WTC11 (cell line): Measurements from ENCODE around the gene QRFPR.

Source experiments
- ATF6 ChIP-seq: sonication (generic); formaldehyde crosslinking; IDR thresholded peaks from 2 replicates; pipeline ENCODE4 v1.8.1; 2023; ENCODE audit warnings: mild to moderate bottlenecking, missing genetic modification reagents
- CTCF ChIP-seq: fragments of 200-600 bp; IDR thresholded peaks from 2 replicates; pipeline ENCODE4 v1.8.0; 2022; ENCODE audit warnings: antibody characterized with exemption
- E2F5 ChIP-seq: sonication (generic); formaldehyde crosslinking; IDR thresholded peaks from 2 replicates; pipeline ENCODE4 v1.8.1; 2022; ENCODE audit warnings: mild to moderate bottlenecking, moderate library complexity, missing genetic modification reagents
- KAT7 ChIP-seq: sonication (generic); formaldehyde crosslinking; IDR thresholded peaks from 2 replicates; pipeline ENCODE4 v1.8.1; 2023; ENCODE audit warnings: missing genetic modification reagents, mild to moderate bottlenecking, borderline replicate concordance
- NR2C2 ChIP-seq: sonication (generic); formaldehyde crosslinking; IDR thresholded peaks from 2 replicates; pipeline ENCODE4 v1.8.0; 2022; ENCODE audit warnings: mild to moderate bottlenecking, missing genetic modification reagents
- PREB ChIP-seq: sonication (generic); formaldehyde crosslinking; IDR thresholded peaks from 2 replicates; pipeline ENCODE4 v1.8.1; 2022; ENCODE audit warnings: mild to moderate bottlenecking, missing genetic modification reagents, moderate library complexity, borderline replicate concordance
- RELA ChIP-seq: sonication (generic); formaldehyde crosslinking; IDR thresholded peaks from 2 replicates; pipeline ENCODE4 v1.8.1; 2022; ENCODE audit warnings: missing genetic modification reagents, mild to moderate bottlenecking, borderline replicate concordance
- SOX15 ChIP-seq: fragments of 250-450 bp; sonication (Bioruptor Pico); IDR thresholded peaks from 2 replicates; pipeline ENCODE4 v1.9.0; 2021; ENCODE audit warnings: mild to moderate bottlenecking
- TCF7 ChIP-seq: sonication (generic); formaldehyde crosslinking; IDR thresholded peaks from 2 replicates; pipeline ENCODE4 v1.8.0; 2022; ENCODE audit warnings: mild to moderate bottlenecking, low read depth, missing genetic modification reagents, moderate library complexity
- TEAD4 ChIP-seq: sonication (generic); formaldehyde crosslinking; IDR thresholded peaks from 2 replicates; pipeline ENCODE4 v1.8.0; 2022; ENCODE audit warnings: mild to moderate bottlenecking, missing genetic modification reagents
- USF2 ChIP-seq: sonication (generic); formaldehyde crosslinking; IDR thresholded peaks from 2 replicates; pipeline ENCODE4 v1.8.1; 2023; ENCODE audit warnings: mild to moderate bottlenecking, missing genetic modification reagents, moderate library complexity
- ZNF138 ChIP-seq: sonication (generic); formaldehyde crosslinking; conservative IDR thresholded peaks from 2 replicates; pipeline ENCODE4 v1.8.1; 2022; ENCODE audit warnings: mild to moderate bottlenecking, moderate library complexity, missing genetic modification reagents
- ZNF396 ChIP-seq: fragments of 250-450 bp; sonication (Bioruptor Pico); IDR thresholded peaks from 2 replicates; pipeline ENCODE4 v1.8.0; 2021; ENCODE audit warnings: mild to moderate bottlenecking, moderate library complexity, borderline replicate concordance

GRCh38 chr4:121283319-121283718, 97.5 kb downstream of the QRFPR start:
- TF ChIP-seq CTCF (no peak), NR2C2 (CRISPR knock-in tag) (no peak), PREB (CRISPR knock-in tag) (no peak), TCF7 (no peak), ZNF138 (no peak), SOX15 (CRISPR knock-in tag) (no peak), KAT7 (CRISPR knock-in tag) (no peak), USF2 (CRISPR knock-in tag) (no peak), TEAD4 (CRISPR knock-in tag) (no peak), RELA (CRISPR knock-in tag) (no peak), ATF6 (CRISPR knock-in tag) (no peak), ZNF396 (no peak), E2F5 (CRISPR knock-in tag) (no peak)
